PC-9 (cell line): ENCODE results near the gene SLC24A4. TPM values are rescaled to one million over a fixed set of nuclear protein-coding genes. Genes with fewer than 3 reads are reported as not detected.

ENCODE experiments used
- BruUV-seq: library from RNA; stranded (reverse); fragments of 400-500 nt; replicated peaks from 2 replicates; lab custom pipeline; 2021; lab: Mats Ljungman, UMichigan
- CTCF ChIA-PET: fragments of 300-600 bp; sonication (Branson Sonifier 250); formaldehyde crosslinking; loops from one replicate; lab custom pipeline; 2022; ENCODE audit warnings: antibody characterized with exemption; lab: Charles Lee
- POLR2A ChIA-PET: fragments of 300-600 bp; sonication (Branson Sonifier 250); formaldehyde crosslinking; loops from one replicate; lab custom pipeline; 2022; ENCODE audit warnings: antibody characterized with exemption; ENCODE audit not compliant: unreplicated experiment; lab: Charles Lee
- DNase-seq, 2 experiments: peaks; one replicate each; pipeline versions ENCODE4 v3.0.0 to v3.0.0-alpha.2; 2015 to 2022; ENCODE audit warnings: mixed read lengths in 1 of 2
- H2AFZ ChIP-seq: fragments of 200-600 bp; sonication (generic); 2 replicates; pipeline ENCODE4 v1.8.1; 2017; ENCODE audit warnings: antibody characterized with exemption
- H3F3A ChIP-seq: fragments of 200-600 bp; sonication (generic); 2 replicates; pipeline ENCODE4 v1.8.1; 2017; ENCODE audit warnings: antibody characterized with exemption, mild to moderate bottlenecking, low read depth; ENCODE audit not compliant: insufficient read depth
- H3K27ac ChIP-seq: fragments of 200-600 bp; sonication (generic); 2 replicates; pipeline ENCODE4 v1.6.1; 2016; ENCODE audit warnings: mixed run types
- H3K27me3 ChIP-seq: fragments of 200-600 bp; sonication (generic); 2 replicates; pipeline ENCODE4 v1.6.1; 2016; ENCODE audit warnings: low read depth, mixed run types; ENCODE audit not compliant: insufficient read depth
- H3K36me3 ChIP-seq: fragments of 200-600 bp; sonication (generic); 2 replicates; pipeline ENCODE4 v1.6.1; 2016; ENCODE audit warnings: low read depth, mixed run types
- H3K4me1 ChIP-seq: fragments of 200-600 bp; sonication (generic); replicated peaks from 2 replicates; pipeline ENCODE4 v1.6.1; 2016; ENCODE audit warnings: mixed run types; ENCODE audit not compliant: insufficient read depth
- H3K4me2 ChIP-seq: fragments of 200-600 bp; sonication (generic); 2 replicates; pipeline ENCODE4 v1.6.1; 2017; ENCODE audit warnings: mixed run types
- H3K4me3 ChIP-seq: fragments of 200-600 bp; sonication (generic); 2 replicates; pipeline ENCODE4 v1.6.1; 2016; ENCODE audit warnings: mixed run types
- H3K79me2 ChIP-seq: fragments of 200-600 bp; sonication (generic); 2 replicates; pipeline ENCODE4 v1.6.1; 2017; ENCODE audit warnings: low read depth, mixed run types
- H3K9me2 ChIP-seq: fragments of 200-600 bp; sonication (generic); 2 replicates; pipeline ENCODE4 v1.8.1; 2017; ENCODE audit warnings: mild to moderate bottlenecking; ENCODE audit not compliant: insufficient read depth
- H3K9me3 ChIP-seq: fragments of 200-600 bp; sonication (generic); 2 replicates; pipeline ENCODE4 v1.8.1; 2016; ENCODE audit warnings: low read depth; ENCODE audit not compliant: insufficient read depth
- H4K20me1 ChIP-seq: fragments of 200-600 bp; sonication (generic); 2 replicates; pipeline ENCODE4 v1.8.1; 2017; ENCODE audit not compliant: insufficient read depth
- EZH2 ChIP-seq: fragments of 200-600 bp; sonication (generic); IDR thresholded peaks from 2 replicates; pipeline ENCODE4 v1.8.0; 2017; ENCODE audit warnings: antibody characterized with exemption, low read depth
- intact Hi-C: fragments of 100-400 bp; cut with micrococcal nuclease; formaldehyde crosslinking; loops from one replicate; pipeline ENCODE4 v1.10.0; 2022; ENCODE audit not compliant: unreplicated experiment
- total RNA-seq: library from RNA; stranded (reverse); gene quantifications from 2 replicates; pipeline ENCODE4 v1.2.3, GENCODE V29; 2021
- TF ChIP-seq, protein P1 (sequence below): fragments of 200-600 bp; sonication (generic); conservative IDR thresholded peaks from 2 replicates; pipeline ENCODE4 v1.6.1; 2017; ENCODE audit warnings: mixed run types, antibody characterized with exemption, mild to moderate bottlenecking, moderate library complexity

The SLC24A4 gene
- total RNA-seq, 1 experiment from 2014 or later: not detected

DNA sequence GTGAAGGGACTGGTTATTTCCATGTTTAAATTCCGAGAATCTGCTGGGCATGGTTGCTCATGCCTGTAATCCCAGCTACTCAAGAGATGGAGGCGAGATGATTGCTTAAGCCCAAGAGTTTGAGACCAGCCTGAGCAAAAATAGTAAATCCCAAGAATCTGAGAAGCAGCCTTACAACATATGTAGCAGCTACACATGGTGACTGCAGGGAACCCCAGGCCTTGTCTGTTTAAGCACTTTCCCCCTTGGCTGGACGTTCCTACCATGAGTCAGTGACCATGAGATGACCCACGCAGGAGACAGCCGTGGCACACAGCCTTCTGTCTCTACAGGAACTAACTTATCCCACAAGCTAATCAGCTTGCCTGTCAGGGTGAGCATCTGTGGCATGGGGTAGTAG, 5.5 kb upstream of the SLC24A4 start:
- intact Hi-C loops: no loop called here
- no peak overlapping the region for H3K4me2 ChIP-seq
- peaks cover 6% of the 10 kb centered on the region; the same call in 1 of the 2 replicates for H3K4me1 ChIP-seq
- H3K9me2 ChIP-seq: no peaks in the 10 kb centered on the region
- CTCF ChIA-PET: no interaction called here
- H3K79me2 ChIP-seq: no peaks in the 10 kb centered on the region
- no TSS peak for BruUV-seq
- H3K27ac ChIP-seq: no peak overlapping the region
- TF ChIP-seq, protein P1, sequence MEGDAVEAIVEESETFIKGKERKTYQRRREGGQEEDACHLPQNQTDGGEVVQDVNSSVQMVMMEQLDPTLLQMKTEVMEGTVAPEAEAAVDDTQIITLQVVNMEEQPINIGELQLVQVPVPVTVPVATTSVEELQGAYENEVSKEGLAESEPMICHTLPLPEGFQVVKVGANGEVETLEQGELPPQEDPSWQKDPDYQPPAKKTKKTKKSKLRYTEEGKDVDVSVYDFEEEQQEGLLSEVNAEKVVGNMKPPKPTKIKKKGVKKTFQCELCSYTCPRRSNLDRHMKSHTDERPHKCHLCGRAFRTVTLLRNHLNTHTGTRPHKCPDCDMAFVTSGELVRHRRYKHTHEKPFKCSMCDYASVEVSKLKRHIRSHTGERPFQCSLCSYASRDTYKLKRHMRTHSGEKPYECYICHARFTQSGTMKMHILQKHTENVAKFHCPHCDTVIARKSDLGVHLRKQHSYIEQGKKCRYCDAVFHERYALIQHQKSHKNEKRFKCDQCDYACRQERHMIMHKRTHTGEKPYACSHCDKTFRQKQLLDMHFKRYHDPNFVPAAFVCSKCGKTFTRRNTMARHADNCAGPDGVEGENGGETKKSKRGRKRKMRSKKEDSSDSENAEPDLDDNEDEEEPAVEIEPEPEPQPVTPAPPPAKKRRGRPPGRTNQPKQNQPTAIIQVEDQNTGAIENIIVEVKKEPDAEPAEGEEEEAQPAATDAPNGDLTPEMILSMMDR: no peak
- no peak for TF ChIP-seq EZH2
- peaks cover 22% of the 10 kb centered on the region for H3K9me3 ChIP-seq
- peaks cover 12% of the 10 kb centered on the region for H3F3A ChIP-seq
- peak overlapping the region; percentile 30; the same call in 1 of the 2 replicates for H3K4me3 ChIP-seq
- H3K36me3 ChIP-seq: no peaks in the 10 kb centered on the region; the same call in 1 of the 2 replicates
- no peak overlapping the region for H2AFZ ChIP-seq
- H3K27me3 ChIP-seq: no peaks in the 10 kb centered on the region
- POLR2A ChIA-PET: no interaction called here
- DNase-seq: peak in 1 of 2 experiments; percentile 36
- no peaks in the 10 kb centered on the region for H4K20me1 ChIP-seq

DNA sequence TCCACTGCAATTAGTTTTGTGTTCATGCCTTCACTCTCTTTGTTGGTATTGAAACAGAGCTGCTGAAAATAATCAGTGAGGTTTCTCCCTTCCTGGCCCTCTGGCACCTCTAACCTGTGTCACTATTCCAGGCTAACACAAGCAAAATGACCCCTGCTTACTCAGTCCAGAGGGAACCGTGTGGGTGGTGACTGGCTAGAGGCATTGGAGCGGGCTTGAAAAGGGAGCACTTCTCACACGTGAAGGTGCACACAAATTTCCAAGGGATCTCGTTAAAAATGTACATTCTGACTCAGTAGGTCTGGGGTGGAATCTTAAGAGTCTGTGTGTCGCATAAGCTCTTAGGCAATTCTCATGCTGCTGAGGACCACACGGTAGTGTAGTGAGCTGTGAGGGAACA, 1.3 kb upstream of the SLC24A4 start:
- intact Hi-C loops: no loop called here
- Histone ChIP-seq H3F3A (peaks cover 12% of the 10 kb centered on the region), H3K4me1 (peaks cover under 1% of the 10 kb centered on the region; the same call in 1 of the 2 replicates), H3K79me2 (no peaks in the 10 kb centered on the region), H2AFZ (no peak overlapping the region), H3K4me2 (no peak overlapping the region), H3K36me3 (no peaks in the 10 kb centered on the region; the same call in 1 of the 2 replicates), H3K9me3 (peaks cover 22% of the 10 kb centered on the region), H4K20me1 (no peaks in the 10 kb centered on the region), H3K27me3 (no peaks in the 10 kb centered on the region), H3K4me3 (no peak overlapping the region), H3K9me2 (no peaks in the 10 kb centered on the region), H3K27ac (no peak overlapping the region)
- POLR2A ChIA-PET: no interaction called here
- DNase-seq: no peak
- CTCF ChIA-PET: no interaction called here
- TF ChIP-seq, protein P1: no peak
- no peak for TF ChIP-seq EZH2
- no TSS peak for BruUV-seq

DNA sequence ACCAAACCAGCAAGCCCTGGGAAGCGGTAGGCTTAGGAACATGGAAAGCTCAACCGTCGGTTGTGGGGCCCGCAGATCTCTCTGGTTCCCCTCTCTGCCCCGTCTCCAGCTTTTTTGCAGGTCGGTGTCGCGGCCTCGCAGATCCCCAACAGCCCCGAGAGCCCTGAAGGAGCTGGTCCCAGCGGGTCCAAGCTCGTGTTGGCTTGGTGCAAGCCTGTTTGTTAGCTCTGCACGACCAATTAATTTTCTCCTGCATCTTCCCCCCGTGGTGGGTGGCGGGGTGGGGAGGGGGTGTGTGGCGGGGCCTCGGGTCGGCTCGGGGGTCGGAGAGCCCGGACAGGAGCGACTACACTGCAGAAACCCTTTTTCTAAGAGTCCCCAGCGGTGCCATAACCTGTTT, 449 bp upstream of the SLC24A4 start:
- Histone ChIP-seq H3F3A (peaks cover 7% of the 10 kb centered on the region), H3K27me3 (no peaks in the 10 kb centered on the region), H3K79me2 (no peaks in the 10 kb centered on the region), H2AFZ (no peak overlapping the region), H3K9me2 (no peaks in the 10 kb centered on the region), H4K20me1 (no peaks in the 10 kb centered on the region), H3K4me1 (no peaks in the 10 kb centered on the region), H3K36me3 (no peaks in the 10 kb centered on the region; the same call in 1 of the 2 replicates), H3K9me3 (peaks cover 18% of the 10 kb centered on the region), H3K4me2 (no peak overlapping the region), H3K27ac (no peak overlapping the region), H3K4me3 (no peak overlapping the region)
- DNase-seq: no peak
- ChIA-PET CTCF (no interaction called here), POLR2A (no interaction called here)
- BruUV-seq: no TSS peak
- intact Hi-C loops: no loop called here
- no peak for TF ChIP-seq EZH2
- TF ChIP-seq, protein P1: no peak
